Measurements from ENCODE around the gene ATP6V1A. TPM values are rescaled to one million over a fixed set of nuclear protein-coding genes. Genes with fewer than 3 reads are reported as not detected.

ATP6V1A gene
- 40.3 and 43.8 TPM in 2 replicates for total RNA-seq (2014; rRNA removed)
- percentile 76 among the genes with signal in this experiment for Bru-seq, nascent RNA
- BruChase-seq, experiment 1, labeled RNA remaining after a 6-hour chase, result percentile 88 among the genes with signal in this experiment
- BruChase-seq, experiment 2, labeled RNA remaining after a 2-hour chase, result percentile 83 among the genes with signal in this experiment
- long read RNA-seq, full-length matches to known transcripts, result 81 of 115 reads
- long read RNA-seq, partial matches to known transcripts, result 26 of 115 reads
- long read RNA-seq, other reads (novel, unspliced or antisense), result 8 of 115 reads

- TF ChIP-seq EZH2phosphoT487 (IDR thresholded peaks at IDR 0.05; ENCODE audit: borderline replicate concordance, low read length) (no peak), EZH2 (IDR thresholded peaks at IDR 0.05; ENCODE audit: low read length, unreplicated experiment) (no peak), CTCF (conservative IDR thresholded peaks at IDR 0.05; ENCODE audit: low read depth, low read length) (no peak)
- peak within 1 kb of the TSS; percentile 89 for H3K27ac ChIP-seq (ENCODE audit: low read length)
- DNase-seq, result peak; percentile 97
- H3K4me2 ChIP-seq (ENCODE audit: low read length), result peak within 1 kb of the TSS; percentile 82
- H4K20me1 ChIP-seq (ENCODE audit: low read length), result peaks cover 31% of the 10 kb centered on the region
- no peaks in the 10 kb centered on the region for H3K27me3 ChIP-seq (ENCODE audit: low read length)
- POLR2A ChIA-PET (ENCODE audit: unreplicated experiment), result interaction anchor here (0.5 to 0.7 kb wide), 6 partner anchors 12 to 1113 kb away, joined by 3 to 31 read pairs (median 4); partner anchors contain the start of gene SPICE1
- H3K9ac ChIP-seq (ENCODE audit: low read length), result peak within 1 kb of the TSS; percentile 87
- no peaks in the 10 kb centered on the region for H3K9me3 ChIP-seq (ENCODE audit: low read length)
- intact Hi-C loops (cut with micrococcal nuclease), result loop anchor here (5.0 to 10.0 kb wide), 2 partner anchors 192 to 311 kb away; partner anchors contain the start of genes CCDC191 and QTRT2
- peak; percentile 58 for ATAC-seq
- no peaks in the 10 kb centered on the region for H3K9me2 ChIP-seq (replicated peaks; ENCODE audit: low read length)
- H2AFZ ChIP-seq (ENCODE audit: low read length), result peak within 1 kb of the TSS; percentile 85
- H3K4me3 ChIP-seq (ENCODE audit: low read length), result peak within 1 kb of the TSS; percentile 96
- no TSS peak for BruUV-seq (replicated peaks)
- no peaks in the 10 kb centered on the region for H3K36me3 ChIP-seq (ENCODE audit: low read depth, low read length)
- CTCF ChIA-PET, result interaction anchor here (0.6 kb wide), 2 partner anchors 92 to 169 kb away, joined by 3 to 5 read pairs; partner anchors contain the start of gene GRAMD1C
- no peaks in the 10 kb centered on the region for H3F3A ChIP-seq (ENCODE audit: low read length, unreplicated experiment)
- H3K4me1 ChIP-seq (ENCODE audit: insufficient read depth, low read length), result peaks cover 47% of the 10 kb centered on the region
- peaks cover 88% of the 10 kb centered on the region for H3K79me2 ChIP-seq (ENCODE audit: low read length)
Observed at GRCh38 chr3:113746548-113747282, at the start of gene ATP6V1A. Gene ATP6V1A, plus strand, starts transcription at chr3:113747035. Its CDS starts 31,719 bp downstream, at chr3:113778754.

GRCh38 chr3:113697500-113698090 lies 49.2 kb upstream of the ATP6V1A start:
- DNase-seq, result peak; percentile 32
- H3K4me1 ChIP-seq (ENCODE audit: insufficient read depth, low read length), result peaks cover 14% of the 10 kb centered on the region
- BruUV-seq (replicated peaks), result no TSS peak
- intact Hi-C loops (cut with micrococcal nuclease), result loop anchor here (2.0 to 10.0 kb wide), 3 partner anchors 203 to 465 kb away; no protein-coding TSS in a partner anchor
- no peaks in the 10 kb centered on the region for H3F3A ChIP-seq (ENCODE audit: low read length, unreplicated experiment)
- 0 out of 2 replicates have a peak, but pooled peaks have one; percentile 0 for ATAC-seq
- no peaks in the 10 kb centered on the region for H4K20me1 ChIP-seq (ENCODE audit: low read length)
- ChIA-PET POLR2A (ENCODE audit: unreplicated experiment) (no interaction called here), CTCF (no interaction called here)
- H3K9ac ChIP-seq (ENCODE audit: low read length), result peak overlapping the region; percentile 61
- H3K9me3 ChIP-seq (ENCODE audit: low read length), result no peaks in the 10 kb centered on the region
- no peak overlapping the region for H3K27ac ChIP-seq (ENCODE audit: low read length)
- H3K36me3 ChIP-seq (ENCODE audit: low read depth, low read length), result no peaks in the 10 kb centered on the region
- H3K4me2 ChIP-seq (ENCODE audit: low read length), result peak overlapping the region; percentile 88
- TF ChIP-seq CTCF (conservative IDR thresholded peaks at IDR 0.05; ENCODE audit: low read depth, low read length) (no peak), EZH2phosphoT487 (IDR thresholded peaks at IDR 0.05; ENCODE audit: borderline replicate concordance, low read length) (no peak), EZH2 (IDR thresholded peaks at IDR 0.05; ENCODE audit: low read length, unreplicated experiment) (no peak)
- H3K9me2 ChIP-seq (replicated peaks; ENCODE audit: low read length), result no peaks in the 10 kb centered on the region
- peak overlapping the region; percentile 93 for H2AFZ ChIP-seq (ENCODE audit: low read length)
- H3K27me3 ChIP-seq (ENCODE audit: low read length), result no peaks in the 10 kb centered on the region
- H3K79me2 ChIP-seq (ENCODE audit: low read length), result peaks cover 30% of the 10 kb centered on the region
- peak overlapping the region; percentile 72 for H3K4me3 ChIP-seq (ENCODE audit: low read length)

All from PC-3 (cell line).